Measurements from ENCODE around the gene ARID4B. TPM values are rescaled to one million over a fixed set of nuclear protein-coding genes. Genes with fewer than 3 reads are reported as not detected.

Gene ARID4B
- total RNA-seq, 1 experiment from 2014 or later, result 34.2 TPM

- H3K27ac Mint-ChIP-seq (ENCODE audit: unreplicated experiment), result no peak overlapping the region
- POLR2A ChIA-PET, result no interaction called here
- Histone ChIP-seq H3K4me1 (no peaks in the 10 kb centered on the region), H3K27me3 (replicated peaks; ENCODE audit: control insufficient read depth, insufficient read depth, low read length) (no peaks in the 10 kb centered on the region), H3K36me3 (ENCODE audit: control insufficient read depth, insufficient read depth, low read length) (no peaks in the 10 kb centered on the region; the same call in 1 of the 2 replicates), H3K9me3 (no peaks in the 10 kb centered on the region), H3K4me3 (ENCODE audit: low read depth, low read length) (no peak overlapping the region)
- no TSS peak for BruUV-seq (replicated peaks)
- no peaks in the 10 kb centered on the region for H3K27me3 Mint-ChIP-seq (ENCODE audit: insufficient read depth, unreplicated experiment)
- H3K4me1 Mint-ChIP-seq (ENCODE audit: low read depth, unreplicated experiment), result no peaks in the 10 kb centered on the region
- no peaks in the 10 kb centered on the region for H3K9me3 Mint-ChIP-seq (ENCODE audit: unreplicated experiment)
- CTCF ChIA-PET, result no interaction called here
- H3K36me3 Mint-ChIP-seq (ENCODE audit: insufficient read depth, unreplicated experiment), result peaks cover 37% of the 10 kb centered on the region
- H3K4me3 Mint-ChIP-seq (ENCODE audit: unreplicated experiment), result no peak overlapping the region
- intact Hi-C loops (cut with micrococcal nuclease; ENCODE audit: unreplicated experiment), result no loop called here
- DNase-seq, result no peak
- no peak for TF ChIP-seq CTCF (IDR thresholded peaks at IDR 0.05; ENCODE audit: insufficient read depth in 1 of 2, low read depth in 1 of 2, low read length in 1 of 2, severe bottlenecking in 1 of 2, unreplicated experiment in 1 of 2)
Observed at GRCh38 chr1:235213752-235214151, 114.2 kb downstream of the ARID4B start.

GRCh38 chr1:235211517-235211916, 116.5 kb downstream of the ARID4B start:
- Histone ChIP-seq H3K36me3 (ENCODE audit: control insufficient read depth, insufficient read depth, low read length) (no peaks in the 10 kb centered on the region), H3K27me3 (replicated peaks; ENCODE audit: control insufficient read depth, insufficient read depth, low read length) (no peaks in the 10 kb centered on the region), H3K4me1 (no peaks in the 10 kb centered on the region), H3K4me3 (ENCODE audit: low read depth, low read length) (no peak overlapping the region), H3K9me3 (no peaks in the 10 kb centered on the region)
- Mint-ChIP-seq H3K4me3 (ENCODE audit: unreplicated experiment) (no peak overlapping the region), H3K4me1 (ENCODE audit: low read depth, unreplicated experiment) (no peaks in the 10 kb centered on the region), H3K27me3 (ENCODE audit: insufficient read depth, unreplicated experiment) (no peaks in the 10 kb centered on the region), H3K27ac (ENCODE audit: unreplicated experiment) (peak overlapping the region; percentile 11), H3K36me3 (ENCODE audit: insufficient read depth, unreplicated experiment) (peaks cover 40% of the 10 kb centered on the region), H3K9me3 (ENCODE audit: unreplicated experiment) (no peaks in the 10 kb centered on the region)
- CTCF ChIA-PET, result no interaction called here
- intact Hi-C loops (cut with micrococcal nuclease; ENCODE audit: unreplicated experiment), result no loop called here
- no peak for TF ChIP-seq CTCF (IDR thresholded peaks at IDR 0.05; ENCODE audit: insufficient read depth in 1 of 2, low read depth in 1 of 2, low read length in 1 of 2, severe bottlenecking in 1 of 2, unreplicated experiment in 1 of 2)
- BruUV-seq (replicated peaks), result no TSS peak
- POLR2A ChIA-PET, result no interaction called here
- no peak for DNase-seq

GRCh38 chr1:235207209-235207565, 120.8 kb downstream of the ARID4B start:
- Mint-ChIP-seq H3K9me3 (ENCODE audit: unreplicated experiment) (no peaks in the 10 kb centered on the region), H3K36me3 (ENCODE audit: insufficient read depth, unreplicated experiment) (peaks cover 38% of the 10 kb centered on the region), H3K27me3 (ENCODE audit: insufficient read depth, unreplicated experiment) (no peaks in the 10 kb centered on the region), H3K27ac (ENCODE audit: unreplicated experiment) (no peak overlapping the region), H3K4me3 (ENCODE audit: unreplicated experiment) (no peak overlapping the region), H3K4me1 (ENCODE audit: low read depth, unreplicated experiment) (peaks cover 7% of the 10 kb centered on the region)
- BruUV-seq (replicated peaks), result no TSS peak
- Histone ChIP-seq H3K4me3 (ENCODE audit: low read depth, low read length) (no peak overlapping the region), H3K4me1 (no peaks in the 10 kb centered on the region), H3K36me3 (ENCODE audit: control insufficient read depth, insufficient read depth, low read length) (no peaks in the 10 kb centered on the region), H3K27me3 (replicated peaks; ENCODE audit: control insufficient read depth, insufficient read depth, low read length) (no peaks in the 10 kb centered on the region), H3K9me3 (no peaks in the 10 kb centered on the region)
- POLR2A ChIA-PET, result interaction anchor here (0.5 kb wide), 1 partner anchor 12 kb away, joined by 5 read pairs; no protein-coding TSS in a partner anchor
- CTCF ChIA-PET, result no interaction called here
- DNase-seq, result no peak
- intact Hi-C loops (cut with micrococcal nuclease; ENCODE audit: unreplicated experiment), result no loop called here
- no peak for TF ChIP-seq CTCF (IDR thresholded peaks at IDR 0.05; ENCODE audit: insufficient read depth in 1 of 2, low read depth in 1 of 2, low read length in 1 of 2, severe bottlenecking in 1 of 2, unreplicated experiment in 1 of 2)
